Posterior cingulate gyrus (tissue), 11 donors: ENCODE results near the gene PYHIN1.
"Not testable (repeated sequence)": the region's sequence is repeated elsewhere in the genome, so short reads cannot be mapped to it uniquely, and the experiment has no call there.

ENCODE experiments used
- DNase-seq, 10 donors: peaks; one replicate each; pipeline versions ENCODE4 v3.0.0 to v3.0.0-alpha.2; 2020 to 2021; ENCODE audit warnings: mixed read lengths in 3 of 10
- intact Hi-C: fragments of 100-400 bp; cut with DNase I; formaldehyde crosslinking; loops from one replicate; pipeline ENCODE4 v1.15.1; 2023

Gene PYHIN1

GRCh38 chr1:158978730-158979129 lies 47.4 kb downstream of the PYHIN1 start:
- intact Hi-C loops = no loop called here
- no peak for DNase-seq

- DNase-seq = no peak
- intact Hi-C loops = no loop called here
Measured at GRCh38 chr1:158979229-158979628, 47.9 kb downstream of the PYHIN1 start.

GRCh38 chr1:158983235-158983634 lies 51.9 kb downstream of the PYHIN1 start:
- intact Hi-C loops = no loop called here
- DNase-seq = no peak

GRCh38 chr1:158984386-158984785 lies 53.0 kb downstream of the PYHIN1 start:
- no peak for DNase-seq
- intact Hi-C loops = no loop called here

- intact Hi-C loops = no loop called here
- DNase-seq = no peak
Measured at GRCh38 chr1:158989424-158989823, 58.1 kb downstream of the PYHIN1 start.

- DNase-seq = no peak
- intact Hi-C loops = loop anchor here (10.0 kb wide), 2 partner anchors 488 to 1028 kb away; no protein-coding TSS in a partner anchor
Measured at GRCh38 chr1:158992787-158993312, 61.5 kb downstream of the PYHIN1 start.

GRCh38 chr1:158996998-158997397 lies 65.6 kb downstream of the PYHIN1 start:
- no peak for DNase-seq
- intact Hi-C loops = loop anchor here (10.0 kb wide), 2 partner anchors 492 to 1032 kb away; no protein-coding TSS in a partner anchor

GRCh38 chr1:158998037-158998780 lies 66.9 kb downstream of the PYHIN1 start:
- intact Hi-C loops = loop anchor here (1.0 to 10.0 kb wide), 3 partner anchors 493 to 1033 kb away; no protein-coding TSS in a partner anchor
- no peak for DNase-seq

- intact Hi-C loops = loop anchor here (1.0 to 10.0 kb wide), 3 partner anchors 494 to 1034 kb away; no protein-coding TSS in a partner anchor
- DNase-seq = peak in 6 of 10 donors; percentile 48 to 93 (median 54)
Measured at GRCh38 chr1:158998781-158999161, 67.4 kb downstream of the PYHIN1 start.

- intact Hi-C loops = loop anchor here (10.0 kb wide), 2 partner anchors 495 to 1035 kb away; no protein-coding TSS in a partner anchor
- peak; percentile 53 to 96 (median 76) for DNase-seq
Measured at GRCh38 chr1:158999316-159000069, 68.1 kb downstream of the PYHIN1 start.

- intact Hi-C loops = no loop called here
Measured at GRCh38 chr1:159000070-159000409, 68.7 kb downstream of the PYHIN1 start.

GRCh38 chr1:159000625-159001024 lies 69.3 kb downstream of the PYHIN1 start:
- intact Hi-C loops = no loop called here
- peak in 9 of 10 donors; percentile 42 to 93 (median 72) for DNase-seq

More at GRCh38 chr1:159000070-159000409, 68.7 kb downstream of the PYHIN1 start:
- no peak for DNase-seq

GRCh38 chr1:159005161-159005560 lies 73.8 kb downstream of the PYHIN1 start:
- intact Hi-C loops = no loop called here
- no peak for DNase-seq

GRCh38 chr1:159005676-159006075 lies 74.3 kb downstream of the PYHIN1 start:
- intact Hi-C loops = no loop called here

GRCh38 chr1:159006210-159006807 lies 75.0 kb downstream of the PYHIN1 start:
- intact Hi-C loops, DNase-seq: not testable (repeated sequence)

More at GRCh38 chr1:159005676-159006075, 74.3 kb downstream of the PYHIN1 start:
- no peak for DNase-seq

- DNase-seq = no peak
- intact Hi-C loops = no loop called here
Measured at GRCh38 chr1:159007726-159008125, 76.4 kb downstream of the PYHIN1 start.

- no peak for DNase-seq
Measured at GRCh38 chr1:159008744-159009188, 77.4 kb downstream of the PYHIN1 start.

GRCh38 chr1:159009287-159009686 lies 77.9 kb downstream of the PYHIN1 start:
- DNase-seq = no peak
- intact Hi-C loops = no loop called here

More at GRCh38 chr1:159008744-159009188, 77.4 kb downstream of the PYHIN1 start:
- intact Hi-C loops = no loop called here

- intact Hi-C loops = loop anchor here (5.0 kb wide), 1 partner anchor 57 kb away; no protein-coding TSS in a partner anchor
- DNase-seq = peak in 1 of 10 donors; percentile 26
Measured at GRCh38 chr1:159009704-159010361, 78.5 kb downstream of the PYHIN1 start, which contains the start of gene IFI16. IFI16 (plus strand) TSS chr1:159009907; CDS start chr1:159014681, 4,774 bp downstream.

GRCh38 chr1:159010391-159010790 lies 79.0 kb downstream of the PYHIN1 start:
- no peak for DNase-seq
- intact Hi-C loops = loop anchor here (5.0 kb wide), 1 partner anchor 57 kb away; no protein-coding TSS in a partner anchor
